HPDE6-E6E7 (cell line): ENCODE data around the gene ARL11.
"Not testable (repeated sequence)": the region's sequence is repeated elsewhere in the genome, so short reads cannot be mapped to it uniquely, and the experiment has no call there.

Source experiments
- DNase-seq: peaks from one replicate; pipeline ENCODE4 v3.0.0; 2011; ENCODE audit warnings: missing footprints; ENCODE audit errors: extremely low spot score

The ARL11 gene

GRCh38 chr13:49627831-49628652 lies at the start of gene ARL11:
TSS of gene ARL11 (plus strand) at chr13:49628507. CDS start at chr13:49630448, 1,941 bp downstream.
- DNase-seq = no peak

GRCh38 chr13:49579501-49579900 lies 48.8 kb upstream of the ARL11 start:
- no peak for DNase-seq

- DNase-seq = no peak
Measured at GRCh38 chr13:49580980-49581680, 47.2 kb upstream of the ARL11 start.

- DNase-seq = no peak
Measured at GRCh38 chr13:49584771-49585182, 43.5 kb upstream of the ARL11 start.

- peak; percentile 38 for DNase-seq
Measured at GRCh38 chr13:49585220-49586157, 42.8 kb upstream of the ARL11 start, which contains the start of gene RCBTB1. TSS of gene RCBTB1 (minus strand) at chr13:49585558. CDS start at chr13:49567279, 18,279 bp downstream.

- no peak for DNase-seq
Measured at GRCh38 chr13:49586717-49587116, 41.6 kb upstream of the ARL11 start.

GRCh38 chr13:49587311-49587847 lies 40.9 kb upstream of the ARL11 start:
- peak; percentile 46 for DNase-seq

- DNase-seq = not testable (repeated sequence)
Measured at GRCh38 chr13:49590714-49591113, 37.6 kb upstream of the ARL11 start.

GRCh38 chr13:49593876-49594275 lies 34.4 kb upstream of the ARL11 start:
- not testable (repeated sequence) for DNase-seq

- no peak for DNase-seq
Measured at GRCh38 chr13:49594576-49594975, 33.7 kb upstream of the ARL11 start.

- no peak for DNase-seq
Measured at GRCh38 chr13:49596221-49596620, 32.1 kb upstream of the ARL11 start.

- no peak for DNase-seq
Measured at GRCh38 chr13:49597043-49597641, 31.2 kb upstream of the ARL11 start.

- no peak for DNase-seq
Measured at GRCh38 chr13:49602005-49602404, 26.3 kb upstream of the ARL11 start.

GRCh38 chr13:49602615-49603014 lies 25.7 kb upstream of the ARL11 start:
- DNase-seq = not testable (repeated sequence)

- DNase-seq = no peak
Measured at GRCh38 chr13:49604570-49604969, 23.7 kb upstream of the ARL11 start.

GRCh38 chr13:49606747-49607648 lies 21.3 kb upstream of the ARL11 start:
- DNase-seq = peak; percentile 43

GRCh38 chr13:49607761-49608160 lies 20.5 kb upstream of the ARL11 start:
- DNase-seq = no peak

GRCh38 chr13:49608651-49609331 lies 19.5 kb upstream of the ARL11 start:
- no peak for DNase-seq

- no peak for DNase-seq
Measured at GRCh38 chr13:49610176-49610575, 18.1 kb upstream of the ARL11 start.
